ENCODE data around the gene ZBED6. TPM values are rescaled to one million over a fixed set of nuclear protein-coding genes. Genes with fewer than 3 reads are reported as not detected.

The ZBED6 gene
- total RNA-seq, 2 donors from 2014 or later, result 21.9 to 33.9 TPM

DNA sequence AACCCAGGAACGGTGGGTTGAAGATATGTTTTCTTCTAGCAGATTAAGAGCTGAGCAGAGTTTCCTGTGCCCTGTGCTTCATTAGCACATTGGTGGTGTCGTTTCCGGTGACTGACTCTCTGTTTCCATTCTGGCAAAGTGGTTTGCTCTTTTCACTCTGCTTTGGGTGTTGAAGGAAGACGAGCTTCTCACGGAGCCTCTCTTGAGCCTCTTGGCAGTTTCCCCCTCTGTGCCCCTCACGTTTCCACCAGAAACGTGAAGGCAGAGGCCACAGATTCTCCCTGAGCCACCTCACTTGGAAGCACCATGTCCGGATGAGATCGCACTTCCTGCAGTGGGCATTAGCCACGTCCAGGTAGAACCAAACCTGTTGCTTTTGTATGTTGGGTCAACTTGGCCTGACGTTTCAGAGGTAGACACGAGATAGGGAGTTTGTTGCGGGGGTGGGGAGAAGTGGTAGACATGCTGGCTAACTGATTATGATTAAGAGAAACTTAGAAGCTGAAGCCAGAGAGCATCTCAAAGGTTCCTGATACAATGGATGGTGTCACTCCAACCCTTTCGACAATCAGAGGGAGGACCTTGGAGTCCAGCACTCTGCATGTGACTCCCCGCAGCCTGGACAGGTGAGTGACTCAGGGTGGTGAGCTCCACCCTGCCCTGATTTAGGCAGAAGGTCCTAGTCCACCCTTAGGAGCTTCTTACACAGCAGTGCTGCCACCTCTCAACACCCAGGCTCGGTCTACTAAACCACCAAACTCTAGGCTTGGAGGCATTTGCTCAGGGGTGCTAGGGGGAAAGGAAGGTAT, 30.2 kb upstream of the ZBED6 start, which contains the start of gene LAX1:
LAX1 (plus strand) TSS at position 155 of the 809 bp plus-strand sequence; CDS start at position 538, 383 bp downstream.
- peak within 1 kb of the TSS; percentile 14 for H3K4me3 ChIP-seq
- TF ChIP-seq CTCF (IDR thresholded peaks at IDR 0.05), result no peak
- no peak for DNase-seq
- H3K36me3 ChIP-seq, result no peaks in the 10 kb centered on the region
- H3K9me3 ChIP-seq, result no peaks in the 10 kb centered on the region
- H3K27me3 ChIP-seq, result no peaks in the 10 kb centered on the region
- no peaks in the 10 kb centered on the region for H3K4me1 ChIP-seq
- peak within 1 kb of the TSS; percentile 3 to 31 for H3K9ac ChIP-seq (ENCODE audit: low read depth in 2 of 2, low read length in 2 of 2)
- peak within 1 kb of the TSS; percentile 53 for H3K27ac ChIP-seq
- intact Hi-C loops (cut with DNase I), result no loop called here

DNA sequence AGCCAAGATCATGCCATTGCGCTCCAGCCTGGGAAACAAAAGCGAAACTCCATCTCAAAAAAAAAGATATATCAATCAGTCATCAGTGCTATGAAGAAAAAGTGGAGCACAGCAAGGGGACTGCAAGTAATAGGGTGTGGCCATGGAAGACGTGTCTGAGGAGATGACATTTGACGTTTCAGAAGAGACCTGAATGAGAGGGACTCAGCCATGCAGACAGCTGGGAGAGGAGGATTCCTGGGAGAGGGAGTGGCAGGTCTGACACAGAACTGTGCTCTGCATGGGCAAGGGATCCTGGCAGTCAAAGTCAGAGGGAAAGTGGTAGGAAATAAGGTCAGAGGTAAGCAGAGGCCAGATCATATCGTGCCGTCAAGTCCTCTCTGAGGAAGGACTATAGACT, 27.2 kb upstream of the ZBED6 start:
- Histone ChIP-seq H3K4me3 (no peak overlapping the region), H3K27ac (no peak overlapping the region), H3K27me3 (no peaks in the 10 kb centered on the region), H3K9me3 (no peaks in the 10 kb centered on the region), H3K4me1 (no peaks in the 10 kb centered on the region), H3K9ac (ENCODE audit: low read depth in 2 of 2, low read length in 2 of 2) (no peak overlapping the region), H3K36me3 (no peaks in the 10 kb centered on the region)
- no peak for DNase-seq
- intact Hi-C loops (cut with DNase I), result no loop called here
- no peak for TF ChIP-seq CTCF (IDR thresholded peaks at IDR 0.05)

- no peak overlapping the region for H3K4me3 ChIP-seq
- H3K9me3 ChIP-seq, result no peaks in the 10 kb centered on the region
- intact Hi-C loops (cut with DNase I), result loop anchor here (10.0 kb wide), 1 partner anchor 265 kb away; no protein-coding TSS in a partner anchor
- H3K27ac ChIP-seq, result peak overlapping the region; percentile 68
- peak; percentile 86 for DNase-seq
- H3K36me3 ChIP-seq, result no peaks in the 10 kb centered on the region
- H3K27me3 ChIP-seq, result no peaks in the 10 kb centered on the region
- H3K9ac ChIP-seq (ENCODE audit: low read depth in 2 of 2, low read length in 2 of 2), result peak overlapping the region in 1 of 2 donors; percentile 46
- no peaks in the 10 kb centered on the region for H3K4me1 ChIP-seq
- TF ChIP-seq CTCF (IDR thresholded peaks at IDR 0.05), result no peak
These were observed 25.7 kb upstream of the ZBED6 start for GRCh38 chr1:203769505-203770343.

- no peaks in the 10 kb centered on the region for H3K36me3 ChIP-seq
These were observed 23.5 kb upstream of the ZBED6 start for GRCh38 chr1:203771901-203772301.

More at GRCh38 chr1:203771901-203772301, 23.5 kb upstream of the ZBED6 start:
- intact Hi-C loops (cut with DNase I), result loop anchor here (10.0 kb wide), 1 partner anchor 267 kb away; no protein-coding TSS in a partner anchor
- Histone ChIP-seq H3K4me3 (no peak overlapping the region), H3K4me1 (no peaks in the 10 kb centered on the region), H3K27me3 (no peaks in the 10 kb centered on the region), H3K9me3 (no peaks in the 10 kb centered on the region), H3K27ac (no peak overlapping the region), H3K9ac (ENCODE audit: low read depth in 2 of 2, low read length in 2 of 2) (no peak overlapping the region)
- no peak for TF ChIP-seq CTCF (IDR thresholded peaks at IDR 0.05)
- no peak for DNase-seq
